ENCODE data around the gene EFHC1.

GRCh38 chr6:52388790-52389189, 31.4 kb upstream of the EFHC1 start:
- TF ChIP-seq CTCF (IDR thresholded peaks at IDR 0.05; ENCODE audit: insufficient read depth, low read length, poor library complexity, severe bottlenecking) (no peak), EZH2phosphoT487 (conservative IDR thresholded peaks at IDR 0.05; ENCODE audit: low read length) (no peak)
